ENCODE measurements around the gene NIM1K. TPM values are rescaled to one million over a fixed set of nuclear protein-coding genes. Genes with fewer than 3 reads are reported as not detected.

NIM1K gene
- total RNA-seq, 1 donor from 2014 or later, result 0.75 TPM

DNA sequence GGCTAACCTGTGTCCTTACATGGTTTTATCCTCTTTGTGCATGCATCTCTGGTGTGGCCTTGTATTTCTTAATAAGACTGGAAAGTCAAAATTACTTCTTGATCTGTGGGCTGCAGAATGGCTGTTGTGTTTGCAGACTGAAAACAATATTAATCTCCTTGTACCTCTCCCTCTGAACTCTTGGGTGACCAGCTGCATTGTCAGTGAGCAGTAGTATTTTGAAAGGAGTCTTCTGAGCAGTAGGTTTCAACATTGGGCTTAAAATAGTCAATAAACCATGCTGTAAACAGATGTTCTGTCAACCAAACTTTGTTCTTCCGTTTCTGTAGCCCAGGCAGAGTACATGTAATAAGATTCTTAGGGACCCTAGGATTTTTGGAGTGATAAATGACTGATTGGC lies 26.7 kb upstream of the NIM1K start:
- no peak for DNase-seq (ENCODE audit: low read depth)
- H3K4me3 ChIP-seq (ENCODE audit: low read depth, low read length), result no peak overlapping the region
- no peak for TF ChIP-seq CTCF (conservative IDR thresholded peaks at IDR 0.05; ENCODE audit: low read depth, low read length)

DNA sequence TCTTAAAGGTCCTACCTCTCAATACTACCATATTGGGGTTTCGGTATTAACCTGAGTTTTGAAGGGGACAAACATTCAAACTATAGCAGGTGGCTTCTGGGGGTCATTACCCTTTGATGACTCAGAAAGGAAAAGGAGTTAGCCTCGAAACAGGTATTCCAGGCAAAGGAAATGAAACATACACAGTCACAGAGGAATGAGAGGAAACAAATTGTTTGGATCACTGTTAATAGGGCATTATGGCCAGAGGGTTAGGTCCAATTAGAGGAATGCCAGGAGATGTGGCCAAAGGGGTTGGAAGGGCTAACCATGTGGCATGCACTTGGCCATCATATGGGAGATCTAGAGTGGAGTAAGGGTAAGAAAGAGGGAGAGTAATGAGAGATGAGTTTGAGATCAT lies 23.9 kb upstream of the NIM1K start:
- DNase-seq (ENCODE audit: low read depth), result no peak
- TF ChIP-seq CTCF (conservative IDR thresholded peaks at IDR 0.05; ENCODE audit: low read depth, low read length), result no peak
- H3K4me3 ChIP-seq (ENCODE audit: low read depth, low read length), result no peak overlapping the region

DNA sequence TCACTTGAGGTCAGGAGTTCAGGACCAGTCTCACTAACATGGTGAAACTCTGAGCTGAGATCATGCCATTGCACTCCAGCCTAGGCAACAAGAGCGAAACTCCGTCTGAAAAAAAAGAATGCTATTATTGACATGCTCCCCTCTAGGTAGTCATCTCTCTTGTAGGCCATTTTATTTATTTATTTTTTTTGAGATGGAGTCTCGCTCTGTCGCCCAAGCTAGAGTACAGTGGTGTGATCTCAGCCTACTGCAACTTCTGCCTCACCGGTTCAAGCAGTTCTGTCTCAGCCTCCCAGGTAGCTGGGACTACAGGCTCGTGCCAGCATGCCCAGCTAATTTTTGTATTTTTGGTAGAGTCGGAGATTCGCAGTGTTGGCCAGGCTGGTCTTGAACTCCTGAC lies 20.6 kb upstream of the NIM1K start:
- DNase-seq (ENCODE audit: low read depth), result no peak
- TF ChIP-seq CTCF (conservative IDR thresholded peaks at IDR 0.05; ENCODE audit: low read depth, low read length), result no peak
- no peak overlapping the region for H3K4me3 ChIP-seq (ENCODE audit: low read depth, low read length)

- DNase-seq (ENCODE audit: low read depth), result no peak
- no peak for TF ChIP-seq CTCF (conservative IDR thresholded peaks at IDR 0.05; ENCODE audit: low read depth, low read length)
Observed at GRCh38 chr5:43171926-43172325, 20.1 kb upstream of the NIM1K start.

DNA sequence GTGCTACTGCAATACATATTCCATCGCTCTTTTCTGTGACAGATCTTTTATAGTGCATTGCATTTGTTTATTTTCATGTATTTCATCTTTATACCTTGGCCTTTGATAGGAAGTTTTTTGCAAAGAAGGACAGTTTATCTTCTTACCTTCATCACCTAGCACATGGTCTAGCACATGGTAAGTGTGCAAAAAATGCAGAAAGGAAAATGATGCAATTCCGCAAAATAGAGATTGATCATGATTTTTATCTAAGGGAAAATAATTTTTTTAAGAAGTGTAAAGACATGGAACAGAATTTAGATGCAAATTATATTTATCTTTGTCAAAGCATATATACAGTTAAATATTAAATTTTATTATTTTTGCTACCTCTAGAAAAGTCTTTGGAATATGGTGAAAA lies 19.2 kb upstream of the NIM1K start:
- DNase-seq (ENCODE audit: low read depth), result no peak
- H3K4me3 ChIP-seq (ENCODE audit: low read depth, low read length), result no peak overlapping the region
- TF ChIP-seq CTCF (conservative IDR thresholded peaks at IDR 0.05; ENCODE audit: low read depth, low read length), result no peak

More at GRCh38 chr5:43171926-43172325, 20.1 kb upstream of the NIM1K start:
- H3K4me3 ChIP-seq (ENCODE audit: low read depth, low read length), result no peak overlapping the region

DNA sequence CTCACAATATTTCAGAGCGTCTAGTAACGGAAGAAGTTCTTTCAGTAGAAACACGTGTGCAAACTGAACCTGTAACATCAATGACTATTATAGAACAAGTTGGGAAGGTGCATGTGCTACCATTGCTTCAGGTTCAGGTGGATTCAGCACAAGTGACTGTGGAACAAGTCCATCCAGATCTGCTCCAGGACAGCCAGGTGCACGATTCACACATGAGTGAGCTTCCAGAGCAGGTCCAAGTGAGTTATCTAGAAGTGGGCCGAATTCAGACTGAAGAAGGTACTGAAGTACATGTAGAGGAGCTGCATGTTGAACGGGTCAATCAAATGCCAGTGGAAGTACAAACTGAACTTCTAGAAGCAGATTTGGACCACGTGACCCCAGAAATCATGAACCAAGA lies 17.4 kb upstream of the NIM1K start:
- H3K4me3 ChIP-seq (ENCODE audit: low read depth, low read length), result no peak overlapping the region
- no peak for DNase-seq (ENCODE audit: low read depth)
- no peak for TF ChIP-seq CTCF (conservative IDR thresholded peaks at IDR 0.05; ENCODE audit: low read depth, low read length)

- TF ChIP-seq CTCF (conservative IDR thresholded peaks at IDR 0.05; ENCODE audit: low read depth, low read length), result no peak
- no peak for DNase-seq (ENCODE audit: low read depth)
- H3K4me3 ChIP-seq (ENCODE audit: low read depth, low read length), result no peak overlapping the region
Observed at GRCh38 chr5:43179836-43180235, 12.2 kb upstream of the NIM1K start.

Data from epithelial cell of proximal tubule (primary cell).